ENCODE measurements around the gene CSGALNACT2. TPM values are rescaled to one million over a fixed set of nuclear protein-coding genes. Genes with fewer than 3 reads are reported as not detected.

CSGALNACT2 gene
- total RNA-seq, 1 experiment from 2014 or later, result 30.0 TPM

GRCh38 chr10:43188702-43189101, 50.5 kb downstream of the CSGALNACT2 start:
- DNase-seq (ENCODE audit: unreplicated experiment), result no peak
- no peak for TF ChIP-seq CTCF (IDR thresholded peaks at IDR 0.05; ENCODE audit: unreplicated experiment)
- intact Hi-C loops (cut with micrococcal nuclease), result no loop called here
- Mint-ChIP-seq H3K9me3 (ENCODE audit: unreplicated experiment) (no peaks in the 10 kb centered on the region), H3K27ac (ENCODE audit: low read depth, unreplicated experiment) (no peak overlapping the region), H3K36me3 (ENCODE audit: insufficient read depth, unreplicated experiment) (peaks cover 10% of the 10 kb centered on the region), H3K4me1 (ENCODE audit: insufficient read depth, unreplicated experiment) (no peaks in the 10 kb centered on the region), H3K27me3 (ENCODE audit: insufficient read depth, unreplicated experiment) (no peaks in the 10 kb centered on the region), H3K4me3 (ENCODE audit: unreplicated experiment) (no peak overlapping the region)
- no TSS peak for BruUV-seq (replicated peaks)
- ChIA-PET CTCF (interaction anchor here (0.6 kb wide), 1 partner anchor 83 kb away, joined by 3 read pairs; no protein-coding TSS in a partner anchor), POLR2A (no interaction called here)

- ChIA-PET CTCF (interaction anchor here (1.2 to 2.0 kb wide), 2 partner anchors 14 to 15 kb away, joined by 4 to 5 read pairs; no protein-coding TSS in a partner anchor), POLR2A (no interaction called here)
- BruUV-seq (replicated peaks), result no TSS peak
- H3K4me1 Mint-ChIP-seq (ENCODE audit: insufficient read depth, unreplicated experiment), result no peaks in the 10 kb centered on the region
- no peak overlapping the region for H3K4me3 Mint-ChIP-seq (ENCODE audit: unreplicated experiment)
- TF ChIP-seq CTCF (IDR thresholded peaks at IDR 0.05; ENCODE audit: unreplicated experiment), result no peak
- no peak for DNase-seq (ENCODE audit: unreplicated experiment)
- no peaks in the 10 kb centered on the region for H3K27me3 Mint-ChIP-seq (ENCODE audit: insufficient read depth, unreplicated experiment)
- peaks cover 5% of the 10 kb centered on the region for H3K36me3 Mint-ChIP-seq (ENCODE audit: insufficient read depth, unreplicated experiment)
- no peak overlapping the region for H3K27ac Mint-ChIP-seq (ENCODE audit: low read depth, unreplicated experiment)
- H3K9me3 Mint-ChIP-seq (ENCODE audit: unreplicated experiment), result no peaks in the 10 kb centered on the region
- intact Hi-C loops (cut with micrococcal nuclease), result no loop called here
Measured at GRCh38 chr10:43190289-43190688, 52.0 kb downstream of the CSGALNACT2 start.

GRCh38 chr10:43190775-43191174, 52.5 kb downstream of the CSGALNACT2 start:
- no TSS peak for BruUV-seq (replicated peaks)
- ChIA-PET POLR2A (no interaction called here), CTCF (interaction anchor here (2.0 kb wide), 1 partner anchor 13 kb away, joined by 4 read pairs; no protein-coding TSS in a partner anchor)

GRCh38 chr10:43192884-43193283, 54.6 kb downstream of the CSGALNACT2 start:
- CTCF ChIA-PET, result interaction anchor here (0.6 to 2.2 kb wide), 2 partner anchors 12 to 30 kb away, joined by 3 to 10 read pairs; no protein-coding TSS in a partner anchor
- DNase-seq (ENCODE audit: unreplicated experiment), result no peak
- Mint-ChIP-seq H3K4me1 (ENCODE audit: insufficient read depth, unreplicated experiment) (no peaks in the 10 kb centered on the region), H3K4me3 (ENCODE audit: unreplicated experiment) (no peak overlapping the region), H3K27ac (ENCODE audit: low read depth, unreplicated experiment) (no peak overlapping the region), H3K9me3 (ENCODE audit: unreplicated experiment) (no peaks in the 10 kb centered on the region), H3K27me3 (ENCODE audit: insufficient read depth, unreplicated experiment) (no peaks in the 10 kb centered on the region), H3K36me3 (ENCODE audit: insufficient read depth, unreplicated experiment) (no peaks in the 10 kb centered on the region)
- POLR2A ChIA-PET, result no interaction called here
- BruUV-seq (replicated peaks), result no TSS peak
- no peak for TF ChIP-seq CTCF (IDR thresholded peaks at IDR 0.05; ENCODE audit: unreplicated experiment)
- intact Hi-C loops (cut with micrococcal nuclease), result no loop called here

More at GRCh38 chr10:43190775-43191174, 52.5 kb downstream of the CSGALNACT2 start:
- Mint-ChIP-seq H3K27me3 (ENCODE audit: insufficient read depth, unreplicated experiment) (no peaks in the 10 kb centered on the region), H3K27ac (ENCODE audit: low read depth, unreplicated experiment) (no peak overlapping the region), H3K36me3 (ENCODE audit: insufficient read depth, unreplicated experiment) (peaks cover 5% of the 10 kb centered on the region), H3K4me3 (ENCODE audit: unreplicated experiment) (no peak overlapping the region), H3K4me1 (ENCODE audit: insufficient read depth, unreplicated experiment) (no peaks in the 10 kb centered on the region), H3K9me3 (ENCODE audit: unreplicated experiment) (no peaks in the 10 kb centered on the region)
- no peak for DNase-seq (ENCODE audit: unreplicated experiment)
- no peak for TF ChIP-seq CTCF (IDR thresholded peaks at IDR 0.05; ENCODE audit: unreplicated experiment)
- intact Hi-C loops (cut with micrococcal nuclease), result no loop called here

Data from MCF 10A (cell line).